HG03175 (cell line): Measurements from ENCODE around the gene DLGAP1.

Experiments used
- ATAC-seq: cut with Tn5 transposase; IDR thresholded peaks from one replicate; pipeline ENCODE4 v1.9.1; 2021; ENCODE audit warnings: mild to moderate bottlenecking, moderate library complexity; ENCODE audit not compliant: unreplicated experiment

Gene DLGAP1

GRCh38 chr18:3836483-3837335, 618.4 kb downstream of the DLGAP1 start:
- ATAC-seq = no peak

- no peak for ATAC-seq
Observed at GRCh38 chr18:3832025-3832638, 623.0 kb downstream of the DLGAP1 start.

GRCh38 chr18:3830604-3831003, 624.5 kb downstream of the DLGAP1 start:
- ATAC-seq = no peak

- ATAC-seq = no peak
Observed at GRCh38 chr18:3827236-3827845, 627.8 kb downstream of the DLGAP1 start.

- no peak for ATAC-seq
Observed at GRCh38 chr18:3826021-3826420, 629.1 kb downstream of the DLGAP1 start.

DNA sequence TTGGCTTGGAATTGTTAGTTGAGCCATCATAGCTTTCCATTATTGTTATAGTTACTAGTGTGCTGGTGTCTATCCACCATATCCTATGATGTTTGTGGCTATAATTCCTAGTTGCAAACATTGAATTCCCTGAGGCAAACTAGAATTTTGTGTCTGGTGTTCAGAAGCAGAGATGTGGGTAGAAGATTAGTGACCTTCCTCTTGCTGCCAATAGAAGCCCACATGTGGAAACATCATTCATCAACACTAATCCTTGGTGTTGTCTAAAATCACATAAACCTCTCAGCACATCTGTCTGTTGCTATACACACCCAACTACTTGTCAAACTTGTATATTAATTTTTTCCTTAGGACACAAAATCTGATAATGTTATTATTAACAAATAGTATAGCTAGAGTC, 631.0 kb downstream of the DLGAP1 start:
- no peak for ATAC-seq

DNA sequence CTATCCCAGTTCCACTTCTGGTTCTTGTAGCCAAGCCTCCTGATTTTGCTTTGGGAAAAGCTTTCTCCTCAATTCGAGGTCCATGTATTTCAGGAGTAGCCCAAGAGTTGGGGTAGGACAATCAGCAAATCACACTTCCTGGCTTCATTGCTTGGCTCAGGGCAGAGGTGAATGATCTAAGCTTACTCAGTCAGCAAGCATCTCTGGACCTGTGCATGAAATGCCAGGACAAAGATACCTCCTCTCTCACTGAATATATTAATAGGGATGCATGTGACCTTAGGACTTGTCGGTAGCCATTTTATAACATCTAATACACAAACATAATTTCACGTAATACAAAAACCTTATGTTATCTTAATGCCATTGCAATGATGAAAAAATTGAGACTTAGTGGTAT, 632.0 kb downstream of the DLGAP1 start:
- no peak for ATAC-seq

DNA sequence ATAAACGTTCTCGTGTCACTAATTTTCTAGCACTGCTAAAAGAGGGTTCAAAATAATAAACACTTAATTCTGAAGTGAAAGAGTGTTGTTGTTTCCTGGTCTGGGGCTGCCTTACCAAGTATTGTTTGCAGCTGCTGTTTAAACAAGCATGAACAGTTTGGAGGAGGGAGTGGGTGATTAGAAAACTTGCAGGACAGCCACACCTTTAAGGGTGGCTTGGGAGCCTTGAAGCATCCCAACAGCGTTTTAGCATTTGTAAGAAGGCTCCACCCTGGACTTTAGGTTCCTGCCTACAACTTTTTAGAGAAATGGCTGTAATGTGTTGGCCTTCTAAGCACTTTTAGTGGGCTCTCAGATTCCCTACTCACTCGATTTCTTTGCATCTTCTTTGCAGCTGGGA, 633.6 kb downstream of the DLGAP1 start:
- ATAC-seq = no peak

GRCh38 chr18:3819961-3820360, 635.1 kb downstream of the DLGAP1 start:
- ATAC-seq = no peak

DNA sequence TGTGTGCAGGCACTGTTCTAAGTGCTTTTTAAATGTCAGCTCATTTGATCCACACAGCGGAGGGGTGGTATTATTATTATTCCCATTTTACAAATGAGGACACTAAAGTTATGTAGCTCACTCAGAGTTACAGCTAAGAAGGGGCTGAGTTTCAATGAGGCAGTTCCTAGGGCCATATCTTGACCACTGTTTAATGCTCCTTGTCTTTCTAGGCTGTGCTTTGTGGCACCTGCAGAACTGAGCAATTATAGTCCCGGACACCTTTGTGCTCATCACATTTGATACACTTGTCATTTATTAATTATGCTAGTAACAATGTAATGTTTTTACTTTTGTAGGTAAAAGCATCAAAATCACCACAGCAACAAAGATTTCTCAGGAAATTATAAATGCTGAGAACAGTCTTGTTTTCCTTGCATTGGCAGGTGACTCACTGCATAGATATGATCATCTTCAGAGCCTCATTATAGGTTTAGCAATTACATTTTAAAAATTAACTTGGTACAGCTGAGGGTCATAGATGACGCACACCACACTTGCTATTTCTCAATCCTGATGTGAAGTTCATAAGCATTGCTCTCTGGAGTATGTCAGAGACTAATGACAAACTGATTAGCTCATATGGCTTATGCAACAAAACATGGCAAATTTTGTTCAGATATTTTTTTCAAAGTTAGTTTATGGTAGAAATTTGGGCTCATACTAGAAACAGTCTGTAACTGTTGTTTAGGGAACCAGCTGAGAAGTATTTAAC, 638.3 kb downstream of the DLGAP1 start:
- no peak for ATAC-seq

GRCh38 chr18:3815991-3816390, 639.1 kb downstream of the DLGAP1 start:
- ATAC-seq = no peak

GRCh38 chr18:3814816-3815215, 640.3 kb downstream of the DLGAP1 start:
- ATAC-seq = no peak

DNA sequence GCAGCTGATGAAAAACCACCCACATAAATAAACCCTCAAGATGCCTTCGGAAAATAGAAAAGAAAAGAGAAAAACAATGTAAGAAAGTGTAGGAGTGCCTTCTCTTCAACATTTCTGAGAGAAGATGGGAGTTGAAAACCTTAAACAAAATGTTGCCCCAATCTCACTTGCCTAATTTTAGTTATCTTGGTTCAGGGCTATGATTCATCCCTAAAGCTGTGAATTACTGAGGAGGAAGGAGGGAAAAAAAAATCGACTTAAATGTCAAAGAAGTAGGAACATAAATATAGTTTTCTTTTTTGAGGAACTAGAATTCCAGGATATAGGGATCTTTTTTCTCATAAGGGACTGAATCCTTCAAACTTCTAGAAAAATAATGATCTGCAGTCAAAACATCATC, 644.8 kb downstream of the DLGAP1 start:
- no peak for ATAC-seq

GRCh38 chr18:3808985-3809780, 645.9 kb downstream of the DLGAP1 start:
- ATAC-seq = no peak

DNA sequence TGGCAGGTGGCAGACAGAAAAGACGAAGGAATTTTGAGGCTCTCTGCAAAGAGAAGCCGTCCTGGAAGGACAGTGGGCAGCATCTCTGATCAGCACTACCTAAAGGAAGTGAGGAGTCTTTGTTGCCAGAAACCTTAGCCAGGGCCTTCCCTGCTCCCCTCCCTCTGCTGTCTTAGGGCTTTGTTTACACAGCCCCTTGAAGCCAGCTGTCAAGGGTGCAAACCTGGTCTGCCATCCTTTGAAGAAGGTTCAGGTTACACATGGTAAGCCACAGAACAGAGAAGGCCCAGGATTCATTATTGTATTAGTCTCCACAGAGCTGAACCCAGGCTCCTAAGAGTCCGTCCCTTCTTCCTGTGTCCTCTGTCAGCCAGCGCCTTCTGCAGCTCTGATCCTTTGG, 648.5 kb downstream of the DLGAP1 start:
- no peak for ATAC-seq

DNA sequence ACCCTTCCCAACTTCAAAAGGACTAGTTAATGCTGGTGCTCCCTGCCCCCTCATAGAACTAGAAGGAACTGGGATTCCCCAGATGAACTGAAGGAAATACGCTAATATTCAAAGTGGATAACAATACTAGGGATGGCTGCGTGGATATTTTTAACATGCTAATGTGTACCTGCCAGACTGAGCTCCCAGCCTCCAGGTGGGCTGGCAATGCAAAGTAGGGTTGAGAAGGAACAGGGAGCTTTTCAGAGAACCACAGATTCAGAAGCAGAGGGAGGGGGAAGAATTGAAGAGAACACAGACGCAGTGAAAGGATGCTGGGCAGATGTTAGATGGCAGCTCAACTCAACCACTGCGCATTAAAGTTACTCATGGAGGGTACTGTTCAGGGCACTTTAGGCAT, 650.8 kb downstream of the DLGAP1 start:
- ATAC-seq = no peak

- no peak for ATAC-seq
Observed at GRCh38 chr18:3803350-3803749, 651.8 kb downstream of the DLGAP1 start.

- ATAC-seq = no peak
Observed at GRCh38 chr18:3799515-3799914, 655.6 kb downstream of the DLGAP1 start.

DNA sequence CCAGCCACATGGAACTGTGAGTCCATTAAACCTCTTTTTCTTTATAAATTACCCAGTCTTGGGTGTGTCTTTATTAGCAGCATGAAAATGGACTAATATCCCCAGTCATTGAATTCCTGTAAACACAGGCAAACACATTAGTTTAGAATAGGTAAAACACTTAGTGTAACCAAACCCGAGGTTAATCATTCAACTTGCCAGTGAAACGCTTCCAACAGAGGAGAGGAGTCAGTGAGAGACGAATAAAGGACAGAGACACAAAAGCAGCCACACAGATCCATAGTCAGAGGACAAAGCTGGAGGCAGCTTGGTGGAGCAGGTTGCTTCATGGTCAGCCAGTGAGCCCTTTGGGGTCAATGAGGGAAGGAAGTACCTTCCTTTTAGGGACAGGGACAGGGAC, 657.1 kb downstream of the DLGAP1 start:
- no peak for ATAC-seq

GRCh38 chr18:3796434-3796833, 658.7 kb downstream of the DLGAP1 start:
- ATAC-seq = no peak
